Loucy (cell line): ENCODE data around the gene GDPD3.
A peak's percentile ranks its signal among the peaks of the same experiment; 100 is the strongest.

Source experiments
- H2AFZ ChIP-seq: fragments of 200-600 bp; sonication (generic); 2 replicates; pipeline ENCODE4 v1.6.0; 2016; ENCODE audit warnings: antibody characterized with exemption, mild to moderate bottlenecking, low read length, moderate library complexity
- H3F3A ChIP-seq: fragments of 200-600 bp; 2 replicates; pipeline ENCODE4 v1.6.0; 2016; ENCODE audit warnings: antibody characterized with exemption, low read depth, mild to moderate bottlenecking
- H3K27me3 ChIP-seq: fragments of 200-600 bp; sonication (generic); 2 replicates; pipeline ENCODE4 v1.6.1; 2014; ENCODE audit warnings: low read length, mild to moderate bottlenecking; ENCODE audit not compliant: insufficient read depth, poor library complexity, severe bottlenecking
- H3K36me3 ChIP-seq: fragments of 200-600 bp; sonication (generic); 2 replicates; pipeline ENCODE4 v1.6.1; 2016; ENCODE audit warnings: low read length; ENCODE audit not compliant: insufficient read depth
- H3K4me1 ChIP-seq: fragments of 200-600 bp; sonication (generic); 2 replicates; pipeline ENCODE4 v1.5.1; 2014; ENCODE audit warnings: low read length, mild to moderate bottlenecking; ENCODE audit not compliant: insufficient read depth, poor library complexity, severe bottlenecking
- H3K4me2 ChIP-seq: fragments of 200-600 bp; sonication (generic); 2 replicates; pipeline ENCODE4 v1.6.0; 2014; ENCODE audit warnings: antibody characterized with exemption, low read length, low read depth, mild to moderate bottlenecking; ENCODE audit not compliant: poor library complexity, severe bottlenecking
- H3K4me3 ChIP-seq: fragments of 200-600 bp; sonication (generic); 2 replicates; pipeline ENCODE4 v1.5.1; 2014; ENCODE audit warnings: low read length, mild to moderate bottlenecking, mixed read lengths; ENCODE audit not compliant: poor library complexity, severe bottlenecking
- H3K79me2 ChIP-seq: fragments of 200-600 bp; sonication (generic); 2 replicates; pipeline ENCODE4 v1.6.1; 2014; ENCODE audit warnings: low read length; ENCODE audit not compliant: insufficient read depth
- H3K9ac ChIP-seq: fragments of 200-600 bp; sonication (generic); 2 replicates; pipeline ENCODE4 v1.6.0; 2014; ENCODE audit warnings: mild to moderate bottlenecking, low read depth, low read length, moderate library complexity; ENCODE audit not compliant: poor library complexity, severe bottlenecking
- H3K9me2 ChIP-seq: fragments of 200-600 bp; sonication (generic); replicated peaks from 2 replicates; pipeline ENCODE4 v1.6.1; 2016; ENCODE audit warnings: low read depth, low read length, mixed read lengths
- H3K9me3 ChIP-seq: fragments of 200-600 bp; sonication (generic); 2 replicates; pipeline ENCODE4 v1.6.1; 2014; ENCODE audit warnings: mild to moderate bottlenecking, antibody characterized with exemption, low read length, low read depth; ENCODE audit not compliant: insufficient read depth
- H4K20me1 ChIP-seq: fragments of 200-600 bp; sonication (generic); 2 replicates; pipeline ENCODE4 v1.6.0; 2014; ENCODE audit warnings: antibody characterized with exemption, low read length, mild to moderate bottlenecking; ENCODE audit not compliant: insufficient read depth, poor library complexity, severe bottlenecking
- CTCF ChIP-seq: fragments of 200-600 bp; sonication (generic); conservative IDR thresholded peaks from 2 replicates; pipeline ENCODE4 v1.5.1; 2014; ENCODE audit warnings: mild to moderate bottlenecking, antibody characterized with exemption, low read length
- EZH2phosphoT487 ChIP-seq: fragments of 200-600 bp; IDR thresholded peaks from 2 replicates; pipeline ENCODE4 v1.6.1; 2018; ENCODE audit warnings: antibody characterized with exemption, mild to moderate bottlenecking, moderate library complexity, borderline replicate concordance

The GDPD3 gene

DNA sequence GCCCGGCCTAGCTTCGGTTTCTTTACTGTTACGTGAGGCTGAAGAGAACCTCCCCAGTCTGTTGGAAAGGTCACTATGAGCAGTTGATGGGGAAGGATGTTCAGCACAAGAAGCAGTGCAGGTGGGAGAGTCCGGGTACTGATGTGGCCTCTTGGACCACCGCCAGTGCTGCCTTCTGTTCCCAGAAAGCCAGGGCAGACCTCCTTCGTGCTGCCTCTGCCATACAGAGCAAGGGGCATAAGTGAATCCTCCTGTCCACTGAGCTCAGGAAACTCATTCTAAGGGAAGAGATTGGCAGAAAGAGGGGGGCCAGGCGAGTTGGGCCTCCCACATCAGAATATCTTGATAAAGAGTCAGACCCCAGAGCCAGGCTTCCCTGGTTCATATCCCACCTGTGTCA lies 33.9 kb downstream of the GDPD3 start:
- H3K27me3 ChIP-seq: peaks cover 5% of the 10 kb centered on the region
- H3K36me3 ChIP-seq: peaks cover 41% of the 10 kb centered on the region; the same call in 1 of the 2 replicates
- no peaks in the 10 kb centered on the region for H3K9me2 ChIP-seq
- H3K79me2 ChIP-seq: peaks cover 71% of the 10 kb centered on the region
- peaks cover 6% of the 10 kb centered on the region; the same call in 1 of the 2 replicates for H3F3A ChIP-seq
- TF ChIP-seq CTCF: no peak
- TF ChIP-seq EZH2phosphoT487: no peak
- no peak overlapping the region for H3K4me3 ChIP-seq
- H4K20me1 ChIP-seq: peaks cover 28% of the 10 kb centered on the region
- no peak overlapping the region for H3K9ac ChIP-seq
- no peak overlapping the region for H2AFZ ChIP-seq
- H3K4me1 ChIP-seq: peaks cover 28% of the 10 kb centered on the region
- H3K9me3 ChIP-seq: no peaks in the 10 kb centered on the region
- peak overlapping the region; percentile 97 for H3K4me2 ChIP-seq

DNA sequence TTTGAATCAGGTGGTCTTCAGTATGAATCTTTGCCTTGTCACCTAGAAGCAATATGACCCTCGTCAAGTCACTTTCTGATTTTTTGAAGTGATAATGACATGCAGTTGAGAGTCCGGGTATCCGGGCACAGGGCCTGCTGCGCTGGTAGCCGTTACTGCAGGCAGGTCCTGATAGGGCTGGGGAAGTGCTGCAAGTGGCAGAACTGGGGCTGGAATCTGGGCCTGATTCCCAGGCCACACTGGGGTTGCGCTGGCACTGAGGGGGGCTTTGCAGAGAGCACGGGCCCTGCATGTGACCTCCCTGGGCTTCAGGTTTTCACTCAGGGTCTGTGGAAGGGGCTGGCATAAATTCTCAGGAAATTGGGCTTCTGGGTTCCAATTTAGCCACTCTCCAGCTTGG lies 34.6 kb downstream of the GDPD3 start:
- peaks cover 34% of the 10 kb centered on the region; the same call in 1 of the 2 replicates for H3K36me3 ChIP-seq

GRCh38 chr16:30077656-30078055 lies 35.7 kb downstream of the GDPD3 start:
- H3K36me3 ChIP-seq: peaks cover 23% of the 10 kb centered on the region; the same call in 1 of the 2 replicates
- H3K9me3 ChIP-seq: no peaks in the 10 kb centered on the region
- no peak for TF ChIP-seq EZH2phosphoT487
- no peak for TF ChIP-seq CTCF
- H3K4me1 ChIP-seq: peaks cover 28% of the 10 kb centered on the region
- H3K9ac ChIP-seq: peak overlapping the region; percentile 95
- peaks cover 5% of the 10 kb centered on the region for H3K27me3 ChIP-seq
- peak overlapping the region; percentile 97 for H3K4me2 ChIP-seq
- no peak overlapping the region for H2AFZ ChIP-seq
- H3K4me3 ChIP-seq: peak overlapping the region; percentile 99
- H3K9me2 ChIP-seq: no peaks in the 10 kb centered on the region
- peaks cover 28% of the 10 kb centered on the region for H4K20me1 ChIP-seq
- peaks cover 6% of the 10 kb centered on the region; the same call in 1 of the 2 replicates for H3F3A ChIP-seq
- H3K79me2 ChIP-seq: peaks cover 71% of the 10 kb centered on the region

More for the DNA sequence above, 34.6 kb downstream of the GDPD3 start:
- Histone ChIP-seq H3K4me1 (peaks cover 28% of the 10 kb centered on the region), H3K9me3 (no peaks in the 10 kb centered on the region), H3K27me3 (peaks cover 5% of the 10 kb centered on the region), H2AFZ (no peak overlapping the region), H3F3A (peaks cover 6% of the 10 kb centered on the region; the same call in 1 of the 2 replicates), H3K79me2 (peaks cover 71% of the 10 kb centered on the region), H4K20me1 (peaks cover 28% of the 10 kb centered on the region), H3K4me3 (peak overlapping the region; percentile 99), H3K9me2 (no peaks in the 10 kb centered on the region), H3K9ac (peak overlapping the region; percentile 95), H3K4me2 (peak overlapping the region; percentile 97)
- TF ChIP-seq EZH2phosphoT487 (no peak), CTCF (no peak)
